HG02870 (cell line): Measurements from ENCODE around the gene NACC2.

ENCODE experiments used
- ATAC-seq: cut with Tn5 transposase; IDR thresholded peaks from one replicate; pipeline ENCODE4 v1.9.1; 2021; ENCODE audit warnings: mild to moderate bottlenecking, moderate library complexity; ENCODE audit not compliant: unreplicated experiment

NACC2 gene, protein sequence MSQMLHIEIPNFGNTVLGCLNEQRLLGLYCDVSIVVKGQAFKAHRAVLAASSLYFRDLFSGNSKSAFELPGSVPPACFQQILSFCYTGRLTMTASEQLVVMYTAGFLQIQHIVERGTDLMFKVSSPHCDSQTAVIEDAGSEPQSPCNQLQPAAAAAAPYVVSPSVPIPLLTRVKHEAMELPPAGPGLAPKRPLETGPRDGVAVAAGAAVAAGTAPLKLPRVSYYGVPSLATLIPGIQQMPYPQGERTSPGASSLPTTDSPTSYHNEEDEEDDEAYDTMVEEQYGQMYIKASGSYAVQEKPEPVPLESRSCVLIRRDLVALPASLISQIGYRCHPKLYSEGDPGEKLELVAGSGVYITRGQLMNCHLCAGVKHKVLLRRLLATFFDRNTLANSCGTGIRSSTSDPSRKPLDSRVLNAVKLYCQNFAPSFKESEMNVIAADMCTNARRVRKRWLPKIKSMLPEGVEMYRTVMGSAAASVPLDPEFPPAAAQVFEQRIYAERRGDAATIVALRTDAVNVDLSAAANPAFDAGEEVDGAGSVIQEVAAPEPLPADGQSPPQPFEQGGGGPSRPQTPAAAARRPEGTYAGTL

GRCh38 chr9:136095070-136096058, at the start of gene NACC2:
NACC2 (minus strand) TSS chr9:136095289; CDS start chr9:136050521, 44,768 bp downstream.
- ATAC-seq, result no peak

DNA sequence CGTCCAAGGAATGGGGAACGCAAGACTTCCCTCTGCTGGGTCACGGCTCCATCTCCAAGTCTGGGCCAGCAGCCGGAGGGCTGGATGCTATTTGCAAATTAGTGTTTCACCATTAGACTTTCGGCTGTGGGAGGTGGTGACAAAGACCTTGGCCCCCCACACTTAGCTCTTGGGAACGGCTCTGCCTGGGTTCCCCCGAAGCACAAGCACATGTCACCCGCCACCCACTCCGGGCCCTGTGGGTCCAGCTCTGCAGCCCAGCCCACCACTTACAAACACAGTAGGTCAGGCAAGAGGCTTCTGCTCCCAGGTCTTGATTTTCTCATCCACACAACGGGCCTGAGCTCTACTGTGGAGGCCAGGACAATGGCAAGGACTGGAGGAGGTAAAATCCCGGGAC, 49.4 kb upstream of the NACC2 start:
- no peak for ATAC-seq

GRCh38 chr9:136143215-136144001, 48.3 kb upstream of the NACC2 start:
- no peak for ATAC-seq

DNA sequence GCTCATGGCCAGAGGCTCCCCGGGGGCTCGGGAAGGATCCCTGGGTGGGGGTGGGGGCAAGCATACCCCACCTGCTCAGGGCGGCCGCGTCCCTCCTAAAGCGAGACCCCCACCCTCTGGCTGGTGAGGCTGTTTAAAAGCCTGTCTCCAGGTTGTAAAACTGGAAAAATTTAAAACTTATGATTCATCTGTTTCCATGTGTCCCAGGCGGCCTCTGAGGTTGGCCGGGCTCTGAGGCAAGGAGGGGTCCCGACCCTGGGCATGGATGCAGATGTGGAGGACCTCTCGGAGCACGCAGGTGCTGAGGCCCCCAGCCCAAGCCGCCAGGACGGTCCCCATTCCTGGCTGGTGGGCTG, 47.7 kb upstream of the NACC2 start:
- no peak for ATAC-seq

DNA sequence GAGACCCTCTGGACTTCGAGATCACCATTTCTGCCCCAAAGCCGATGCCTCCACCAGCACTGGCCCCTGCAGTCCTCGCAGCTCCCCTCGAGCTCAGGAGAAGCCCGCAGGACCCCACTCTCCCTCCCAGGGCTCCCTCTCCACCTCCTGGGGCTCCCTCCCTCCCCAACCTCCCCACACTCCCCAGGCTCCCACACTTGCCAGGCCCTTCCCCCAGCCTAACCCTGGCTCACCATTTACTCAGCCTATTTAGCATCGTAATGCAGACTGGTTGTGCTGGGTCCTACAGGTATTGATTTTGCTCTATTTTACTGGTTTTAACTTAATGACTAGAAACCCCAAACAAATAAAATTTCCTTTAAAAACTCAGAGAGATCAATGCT, 47.3 kb upstream of the NACC2 start:
- no peak for ATAC-seq

DNA sequence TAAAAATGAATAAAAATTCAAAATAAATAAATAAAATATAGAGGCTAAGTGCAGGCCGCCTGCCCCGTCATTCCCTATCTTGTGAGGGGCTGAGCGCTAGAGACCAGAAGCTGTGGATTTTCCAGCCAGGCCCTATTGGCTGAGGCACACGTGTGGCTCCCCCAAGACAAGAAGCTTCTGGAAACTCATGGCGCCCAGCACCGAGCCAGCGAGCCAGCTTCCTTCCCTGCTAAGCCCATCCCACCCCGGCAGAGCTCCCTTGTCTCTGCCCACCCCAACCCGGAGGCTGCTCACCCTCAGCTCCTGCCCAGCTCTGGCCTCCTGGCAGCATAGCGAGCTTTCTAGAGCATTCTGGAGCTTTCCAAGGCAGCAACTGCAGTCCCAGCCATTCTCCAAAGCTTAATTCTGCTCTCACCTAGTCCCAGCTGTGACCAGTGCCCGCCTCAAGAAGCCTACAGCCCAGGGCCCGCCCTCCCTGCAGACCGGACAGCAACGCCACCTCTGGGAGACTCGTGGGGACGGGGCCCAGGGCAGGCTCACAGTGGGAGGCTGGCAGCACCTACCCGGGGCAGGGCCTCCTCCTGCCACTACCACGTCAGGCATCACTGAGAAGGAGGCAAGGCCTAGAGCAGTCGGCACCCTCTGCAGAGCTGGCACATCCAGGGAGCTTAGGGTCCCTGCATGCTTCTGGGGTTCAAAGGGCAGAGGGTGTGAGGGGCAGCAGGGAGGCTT, 46.8 kb upstream of the NACC2 start:
- ATAC-seq, result no peak

DNA sequence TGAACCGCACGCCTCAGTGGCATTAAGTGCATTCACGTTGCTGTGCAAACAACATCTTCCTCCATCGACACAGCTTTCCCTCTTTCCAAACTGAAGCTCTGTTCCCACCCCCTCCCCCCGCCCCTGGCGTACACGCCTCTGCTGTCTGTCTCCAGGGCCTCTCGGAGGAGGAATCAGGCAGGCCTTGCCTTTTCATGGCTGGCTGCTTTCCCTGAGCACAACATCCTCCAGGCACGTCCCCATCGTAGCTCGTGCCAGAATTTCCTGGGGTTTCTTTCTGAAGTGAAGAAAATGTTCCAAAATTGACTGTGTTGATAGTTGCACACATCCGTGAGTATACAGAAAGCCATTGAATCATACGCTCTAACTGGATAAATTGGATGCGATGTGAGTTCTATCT, 45.9 kb upstream of the NACC2 start:
- no peak for ATAC-seq

- no peak for ATAC-seq
Observed at GRCh38 chr9:136140046-136140445, 45.0 kb upstream of the NACC2 start.

DNA sequence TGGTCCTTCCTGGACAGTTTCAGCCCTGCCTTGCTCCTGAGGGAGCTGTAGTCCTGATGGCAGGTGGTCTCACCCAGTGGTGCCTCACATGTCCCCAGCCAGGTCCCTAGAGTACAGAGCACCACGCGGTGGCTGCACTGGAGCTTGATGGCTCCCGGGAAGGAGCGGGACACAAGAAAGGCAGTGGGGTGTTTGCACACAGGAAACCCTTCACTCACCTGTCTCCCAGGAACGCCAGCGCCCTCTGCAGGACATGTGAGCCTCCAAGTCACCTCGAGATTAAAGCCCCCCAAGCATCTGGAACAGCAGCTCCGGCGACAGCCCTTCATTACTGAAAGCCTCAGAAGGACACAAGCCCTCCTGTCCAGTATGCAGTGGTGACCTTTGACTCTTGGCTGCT, 43.5 kb upstream of the NACC2 start:
- ATAC-seq, result no peak

GRCh38 chr9:136137321-136138265, 42.5 kb upstream of the NACC2 start:
- ATAC-seq, result no peak

GRCh38 chr9:136136127-136136925, 41.2 kb upstream of the NACC2 start:
- ATAC-seq, result no peak

- ATAC-seq, result no peak
Observed at GRCh38 chr9:136135326-136136126, 40.4 kb upstream of the NACC2 start.

- no peak for ATAC-seq
Observed at GRCh38 chr9:136133959-136134484, 38.9 kb upstream of the NACC2 start.

GRCh38 chr9:136133191-136133958, 38.3 kb upstream of the NACC2 start:
- no peak for ATAC-seq

- no peak for ATAC-seq
Observed at GRCh38 chr9:136132512-136133050, 37.5 kb upstream of the NACC2 start.
